HG02938 (cell line): ENCODE measurements around the gene GABARAP.

ENCODE experiments used
- ATAC-seq: cut with Tn5 transposase; IDR thresholded peaks from one replicate; pipeline ENCODE4 v1.9.1; 2021; ENCODE audit warnings: mild to moderate bottlenecking, moderate library complexity; ENCODE audit not compliant: unreplicated experiment

The GABARAP gene

GRCh38 chr17:7241090-7241733 is 1.0 kb downstream of the GABARAP start:
- no peak for ATAC-seq

GRCh38 chr17:7240375-7240774 is 1.9 kb downstream of the GABARAP start:
- no peak for ATAC-seq

- peak; percentile 44 for ATAC-seq
Measured at GRCh38 chr17:7239091-7240027, 2.9 kb downstream of the GABARAP start, which contains the start of gene PHF23. Gene PHF23 (minus strand): TSS chr17:7239457. CDS start chr17:7239279, 178 bp downstream.

GRCh38 chr17:7238420-7239090 is 3.7 kb downstream of the GABARAP start:
- no peak for ATAC-seq

- no peak for ATAC-seq
Measured at GRCh38 chr17:7237761-7238419, 4.4 kb downstream of the GABARAP start.

- no peak for ATAC-seq
Measured at GRCh38 chr17:7237266-7237760, 4.9 kb downstream of the GABARAP start.

GRCh38 chr17:7236808-7237207 is 5.4 kb downstream of the GABARAP start:
- ATAC-seq, result no peak

- no peak for ATAC-seq
Measured at GRCh38 chr17:7235693-7236665, 6.3 kb downstream of the GABARAP start.

- ATAC-seq, result peak; percentile 55
Measured at GRCh38 chr17:7234083-7234951, 7.9 kb downstream of the GABARAP start, which contains the start of gene DVL2. Gene DVL2 (minus strand): TSS chr17:7234517. CDS start chr17:7234262, 255 bp downstream.

- ATAC-seq, result no peak
Measured at GRCh38 chr17:7233701-7234082, 8.6 kb downstream of the GABARAP start.

- no peak for ATAC-seq
Measured at GRCh38 chr17:7232114-7232513, 10.1 kb downstream of the GABARAP start.

- ATAC-seq, result no peak
Measured at GRCh38 chr17:7229504-7229903, 12.7 kb downstream of the GABARAP start.

- no peak for ATAC-seq
Measured at GRCh38 chr17:7228920-7229319, 13.3 kb downstream of the GABARAP start.

GRCh38 chr17:7226721-7227710 is 15.2 kb downstream of the GABARAP start:
- ATAC-seq, result no peak

- ATAC-seq, result no peak
Measured at GRCh38 chr17:7225711-7226331, 16.4 kb downstream of the GABARAP start.

GRCh38 chr17:7224661-7225111 is 17.6 kb downstream of the GABARAP start:
- no peak for ATAC-seq

GRCh38 chr17:7224110-7224509 is 18.1 kb downstream of the GABARAP start:
- ATAC-seq, result no peak
